Esophagus squamous epithelium (tissue), 4 donors: ENCODE results near the gene HS3ST3B1.

Experiments
- POLR2A ChIP-seq, 4 donors: fragments of 450-650 bp; IDR thresholded peaks; one replicate each; pipeline ENCODE4 v1.6.1; 2017; ENCODE audit warnings: antibody characterized with exemption in 4 of 4, mild to moderate bottlenecking in 4 of 4, moderate library complexity in 3 of 4
- TF ChIP-seq, protein P1 (sequence below), 6 experiments: fragments of 450-650 bp in 4 of 6; fragments of 200-600 bp in 2 of 6; sonication (generic) in 2 of 6; IDR thresholded peaks; one replicate each; pipeline ENCODE4 v1.5.1; 2016 to 2019; ENCODE audit warnings: antibody characterized with exemption in 6 of 6, mild to moderate bottlenecking in 4 of 6, moderate library complexity in 4 of 6

DNA sequence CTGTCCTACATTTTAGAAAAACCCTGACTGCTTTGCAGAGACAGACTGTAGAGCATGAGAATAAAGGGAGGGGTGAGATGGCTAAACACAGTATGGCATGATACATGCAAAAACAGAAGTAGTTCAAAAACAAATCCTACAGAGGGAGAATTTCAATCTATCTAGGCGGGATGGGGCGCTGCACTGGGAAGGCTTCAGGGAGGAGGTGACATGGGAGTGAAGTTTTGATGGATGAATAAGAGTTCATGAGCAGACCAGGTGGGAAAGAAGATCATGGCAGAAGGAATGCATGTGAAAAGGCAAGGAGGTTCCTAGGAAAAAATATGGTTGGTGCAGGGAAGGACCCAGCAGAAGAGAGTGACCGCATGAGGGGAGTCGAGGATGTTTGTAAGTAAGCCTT, 19.2 kb downstream of the HS3ST3B1 start:
- TF ChIP-seq, protein P1, sequence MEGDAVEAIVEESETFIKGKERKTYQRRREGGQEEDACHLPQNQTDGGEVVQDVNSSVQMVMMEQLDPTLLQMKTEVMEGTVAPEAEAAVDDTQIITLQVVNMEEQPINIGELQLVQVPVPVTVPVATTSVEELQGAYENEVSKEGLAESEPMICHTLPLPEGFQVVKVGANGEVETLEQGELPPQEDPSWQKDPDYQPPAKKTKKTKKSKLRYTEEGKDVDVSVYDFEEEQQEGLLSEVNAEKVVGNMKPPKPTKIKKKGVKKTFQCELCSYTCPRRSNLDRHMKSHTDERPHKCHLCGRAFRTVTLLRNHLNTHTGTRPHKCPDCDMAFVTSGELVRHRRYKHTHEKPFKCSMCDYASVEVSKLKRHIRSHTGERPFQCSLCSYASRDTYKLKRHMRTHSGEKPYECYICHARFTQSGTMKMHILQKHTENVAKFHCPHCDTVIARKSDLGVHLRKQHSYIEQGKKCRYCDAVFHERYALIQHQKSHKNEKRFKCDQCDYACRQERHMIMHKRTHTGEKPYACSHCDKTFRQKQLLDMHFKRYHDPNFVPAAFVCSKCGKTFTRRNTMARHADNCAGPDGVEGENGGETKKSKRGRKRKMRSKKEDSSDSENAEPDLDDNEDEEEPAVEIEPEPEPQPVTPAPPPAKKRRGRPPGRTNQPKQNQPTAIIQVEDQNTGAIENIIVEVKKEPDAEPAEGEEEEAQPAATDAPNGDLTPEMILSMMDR (IDR thresholded peaks at IDR 0.05): no peak
- no peak for TF ChIP-seq POLR2A (IDR thresholded peaks at IDR 0.05)
